Measurements from ENCODE around the gene PTPRT.

Gene PTPRT

DNA sequence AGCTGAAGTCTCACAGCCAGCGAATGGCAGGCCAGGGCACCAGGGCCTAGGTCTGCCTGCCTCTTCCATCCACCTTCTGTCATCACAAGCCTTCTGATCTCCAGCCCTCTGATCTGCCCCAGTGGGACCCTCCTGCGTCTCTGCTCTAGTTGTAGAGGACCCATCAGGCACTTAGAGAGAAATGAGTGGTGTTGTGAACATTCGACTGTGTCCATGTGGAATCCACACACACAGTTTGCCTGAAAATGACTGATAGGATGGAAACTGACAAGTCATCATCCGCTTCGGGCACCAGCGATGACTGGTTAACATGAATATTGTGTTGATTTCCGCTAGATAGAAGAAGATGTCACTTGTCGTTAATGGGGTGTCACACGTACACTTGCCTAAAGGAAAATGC, 221.0 kb downstream of the PTPRT start:
- TF ChIP-seq, protein P1, sequence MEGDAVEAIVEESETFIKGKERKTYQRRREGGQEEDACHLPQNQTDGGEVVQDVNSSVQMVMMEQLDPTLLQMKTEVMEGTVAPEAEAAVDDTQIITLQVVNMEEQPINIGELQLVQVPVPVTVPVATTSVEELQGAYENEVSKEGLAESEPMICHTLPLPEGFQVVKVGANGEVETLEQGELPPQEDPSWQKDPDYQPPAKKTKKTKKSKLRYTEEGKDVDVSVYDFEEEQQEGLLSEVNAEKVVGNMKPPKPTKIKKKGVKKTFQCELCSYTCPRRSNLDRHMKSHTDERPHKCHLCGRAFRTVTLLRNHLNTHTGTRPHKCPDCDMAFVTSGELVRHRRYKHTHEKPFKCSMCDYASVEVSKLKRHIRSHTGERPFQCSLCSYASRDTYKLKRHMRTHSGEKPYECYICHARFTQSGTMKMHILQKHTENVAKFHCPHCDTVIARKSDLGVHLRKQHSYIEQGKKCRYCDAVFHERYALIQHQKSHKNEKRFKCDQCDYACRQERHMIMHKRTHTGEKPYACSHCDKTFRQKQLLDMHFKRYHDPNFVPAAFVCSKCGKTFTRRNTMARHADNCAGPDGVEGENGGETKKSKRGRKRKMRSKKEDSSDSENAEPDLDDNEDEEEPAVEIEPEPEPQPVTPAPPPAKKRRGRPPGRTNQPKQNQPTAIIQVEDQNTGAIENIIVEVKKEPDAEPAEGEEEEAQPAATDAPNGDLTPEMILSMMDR (IDR thresholded peaks at IDR 0.05; ENCODE audit: low read depth, low read length) = no peak
- H3K27me3 ChIP-seq = no peaks in the 10 kb centered on the region
- DNase-seq = no peak
- H3K4me1 ChIP-seq = no peaks in the 10 kb centered on the region
- H3K9me3 ChIP-seq = no peaks in the 10 kb centered on the region
- H3K4me3 ChIP-seq (ENCODE audit: low read depth, low read length) = no peak overlapping the region
- H3K36me3 ChIP-seq = no peaks in the 10 kb centered on the region

DNA sequence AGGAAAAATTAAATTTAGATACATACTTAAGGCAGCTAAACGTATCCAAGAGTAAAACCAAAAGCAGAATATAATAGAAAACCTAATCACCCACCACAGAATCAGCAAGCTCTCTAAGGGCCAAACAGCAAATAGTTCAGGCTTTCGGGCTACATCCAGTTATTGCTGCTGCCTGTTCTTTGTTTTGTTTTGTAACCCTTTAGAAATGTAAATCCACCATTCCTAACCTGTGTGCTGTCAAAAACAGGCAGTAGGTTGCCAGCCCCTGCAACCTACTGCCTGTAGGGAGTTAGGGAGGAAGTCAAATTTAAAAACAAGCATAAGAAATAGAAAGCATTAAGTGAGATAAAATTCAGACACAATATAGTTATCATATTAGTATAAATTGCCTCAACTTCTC, 225.9 kb downstream of the PTPRT start:
- no peak for DNase-seq
- Histone ChIP-seq H3K4me1 (no peaks in the 10 kb centered on the region), H3K36me3 (no peaks in the 10 kb centered on the region), H3K4me3 (ENCODE audit: low read depth, low read length) (no peak overlapping the region), H3K9me3 (no peaks in the 10 kb centered on the region), H3K27me3 (no peaks in the 10 kb centered on the region)
- TF ChIP-seq, protein P1 (IDR thresholded peaks at IDR 0.05; ENCODE audit: low read depth, low read length) = no peak

DNA sequence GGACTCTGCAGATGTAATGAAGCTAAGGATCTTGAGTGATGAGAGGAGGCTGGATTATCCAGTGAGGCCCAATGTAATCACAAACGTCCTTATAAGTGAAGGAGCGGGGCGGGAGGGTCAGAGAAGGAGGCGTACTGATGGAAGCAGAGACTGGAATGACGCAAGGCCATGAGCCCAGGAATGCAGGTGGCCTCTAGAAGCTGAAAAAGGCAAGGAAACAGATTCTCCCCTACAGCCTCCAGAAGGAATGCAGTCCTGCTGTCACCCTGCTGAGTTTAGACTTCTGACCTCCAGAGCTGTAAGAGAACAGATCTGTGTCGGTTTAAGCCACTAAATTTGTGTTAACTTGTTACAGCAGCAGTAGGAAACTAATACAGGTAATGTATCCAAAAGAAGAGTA, 227.9 kb downstream of the PTPRT start:
- no peak for DNase-seq
- no peaks in the 10 kb centered on the region for H3K4me1 ChIP-seq
- no peaks in the 10 kb centered on the region for H3K27me3 ChIP-seq
- no peaks in the 10 kb centered on the region for H3K36me3 ChIP-seq
- TF ChIP-seq, protein P1 (IDR thresholded peaks at IDR 0.05; ENCODE audit: low read depth, low read length) = no peak
- H3K4me3 ChIP-seq (ENCODE audit: low read depth, low read length) = no peak overlapping the region
- no peaks in the 10 kb centered on the region for H3K9me3 ChIP-seq

- Histone ChIP-seq H3K27me3 (no peaks in the 10 kb centered on the region), H3K4me1 (no peaks in the 10 kb centered on the region), H3K4me3 (ENCODE audit: low read depth, low read length) (no peak overlapping the region), H3K9me3 (no peaks in the 10 kb centered on the region), H3K36me3 (no peaks in the 10 kb centered on the region)
- DNase-seq = no peak
- TF ChIP-seq, protein P1 (IDR thresholded peaks at IDR 0.05; ENCODE audit: low read depth, low read length) = no peak
These were observed 229.7 kb downstream of the PTPRT start for GRCh38 chr20:42959996-42960395.

DNA sequence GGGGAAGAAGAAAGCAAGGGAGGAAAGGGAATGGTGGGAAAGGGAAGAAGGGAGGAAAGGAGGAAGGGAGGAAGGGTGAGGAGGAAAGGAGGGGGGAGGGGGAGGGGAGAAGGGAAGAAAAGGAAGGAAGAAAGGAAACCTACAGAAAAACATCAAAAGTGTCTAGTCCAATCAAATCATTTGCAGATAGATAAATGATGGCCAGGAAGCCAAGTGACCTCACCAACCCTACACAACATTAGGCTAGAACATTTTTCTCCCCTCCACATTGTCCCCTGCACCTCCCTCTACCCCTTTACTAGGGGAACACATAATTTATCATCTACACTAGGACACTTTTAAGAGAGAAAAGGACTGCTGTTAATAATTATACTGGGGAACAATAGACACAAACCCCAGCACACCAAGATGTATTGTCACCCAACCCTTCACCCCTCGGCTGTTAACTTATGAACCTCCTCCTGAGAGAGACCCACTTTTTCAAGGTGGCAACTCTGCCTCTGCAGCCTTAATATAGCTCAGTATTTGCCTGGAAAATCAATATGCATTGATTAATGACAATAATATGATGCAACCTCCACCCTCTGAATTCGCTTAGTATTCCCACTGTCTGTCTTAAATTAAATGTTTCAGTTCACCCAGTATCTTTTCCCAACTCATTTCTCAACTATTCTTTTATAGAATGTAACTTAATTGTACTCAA, 231.2 kb downstream of the PTPRT start:
- DNase-seq = no peak
- Histone ChIP-seq H3K27me3 (no peaks in the 10 kb centered on the region), H3K4me1 (no peaks in the 10 kb centered on the region), H3K9me3 (no peaks in the 10 kb centered on the region), H3K36me3 (no peaks in the 10 kb centered on the region), H3K4me3 (ENCODE audit: low read depth, low read length) (no peak overlapping the region)
- TF ChIP-seq, protein P1 (IDR thresholded peaks at IDR 0.05; ENCODE audit: low read depth, low read length) = no peak

GRCh38 chr20:42957704-42958095, 232.0 kb downstream of the PTPRT start:
- DNase-seq = no peak
- Histone ChIP-seq H3K4me1 (no peaks in the 10 kb centered on the region), H3K4me3 (ENCODE audit: low read depth, low read length) (no peak overlapping the region), H3K9me3 (no peaks in the 10 kb centered on the region), H3K36me3 (no peaks in the 10 kb centered on the region), H3K27me3 (no peaks in the 10 kb centered on the region)
- TF ChIP-seq, protein P1 (IDR thresholded peaks at IDR 0.05; ENCODE audit: low read depth, low read length) = no peak
